Measurements from ENCODE around the gene TFEC. TPM values are rescaled to one million over a fixed set of nuclear protein-coding genes. Genes with fewer than 3 reads are reported as not detected.

The TFEC gene, protein sequence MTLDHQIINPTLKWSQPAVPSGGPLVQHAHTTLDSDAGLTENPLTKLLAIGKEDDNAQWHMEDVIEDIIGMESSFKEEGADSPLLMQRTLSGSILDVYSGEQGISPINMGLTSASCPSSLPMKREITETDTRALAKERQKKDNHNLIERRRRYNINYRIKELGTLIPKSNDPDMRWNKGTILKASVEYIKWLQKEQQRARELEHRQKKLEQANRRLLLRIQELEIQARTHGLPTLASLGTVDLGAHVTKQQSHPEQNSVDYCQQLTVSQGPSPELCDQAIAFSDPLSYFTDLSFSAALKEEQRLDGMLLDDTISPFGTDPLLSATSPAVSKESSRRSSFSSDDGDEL
- not detected in 2 replicates for total RNA-seq
- long read RNA-seq, result 0 reads

DNA sequence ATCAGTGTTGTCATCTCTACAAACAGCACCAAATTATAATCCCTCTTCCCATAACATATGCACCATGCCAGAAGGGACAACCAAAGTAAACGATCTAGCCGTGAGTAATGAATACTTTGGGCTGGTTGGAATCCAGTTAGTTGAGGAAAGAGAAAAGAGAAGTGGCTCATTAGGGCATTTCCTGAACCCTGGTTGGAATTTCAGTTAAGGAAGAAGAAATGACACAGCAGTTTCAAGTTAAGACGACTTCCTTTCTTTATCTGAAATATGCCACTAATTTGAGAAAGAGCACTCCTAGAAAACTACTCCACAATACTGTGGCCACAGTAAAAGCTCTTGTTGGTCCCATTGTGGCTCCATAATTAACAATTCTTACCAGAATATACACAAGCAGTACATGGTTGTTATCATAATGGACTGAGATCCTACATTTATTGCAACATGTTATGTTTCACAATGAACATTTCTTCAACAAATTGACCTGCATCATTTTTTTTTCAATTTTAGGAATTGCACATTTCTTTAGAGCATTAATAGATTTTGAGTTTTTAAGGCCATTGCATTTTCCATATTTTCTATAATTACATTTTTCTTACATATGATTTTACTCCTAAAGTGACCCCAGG is at the start of gene TFEC:
TSS of gene TFEC (minus strand) at position 113 of the 626 bp plus-strand sequence. CDS start 46,322 bp downstream, outside the sequence.
- H3K27ac Mint-ChIP-seq (ENCODE audit: unreplicated experiment), result no peak within 1 kb of the TSS
- no peaks in the 10 kb centered on the region for H3K36me3 Mint-ChIP-seq (ENCODE audit: unreplicated experiment)

GRCh38 chr7:116075351-116076145 is 45.0 kb upstream of the TFEC start:
- DNase-seq (ENCODE audit: extremely low spot score, unreplicated experiment), result no peak
- Mint-ChIP-seq H3K4me1 (ENCODE audit: unreplicated experiment) (peaks cover 11% of the 10 kb centered on the region), H3K27me3 (ENCODE audit: unreplicated experiment) (no peaks in the 10 kb centered on the region), H3K9me3 (ENCODE audit: unreplicated experiment) (peaks cover 30% of the 10 kb centered on the region), H3K27ac (ENCODE audit: unreplicated experiment) (no peak overlapping the region), H3K36me3 (ENCODE audit: unreplicated experiment) (no peaks in the 10 kb centered on the region), H3K4me3 (ENCODE audit: unreplicated experiment) (no peak overlapping the region)
- TF ChIP-seq CTCF (IDR thresholded peaks at IDR 0.05), result no peak

More for the DNA sequence above, at the start of gene TFEC:
- no peak for DNase-seq (ENCODE audit: extremely low spot score, unreplicated experiment)
- peaks cover 12% of the 10 kb centered on the region for H3K4me1 Mint-ChIP-seq (ENCODE audit: unreplicated experiment)
- TF ChIP-seq CTCF (IDR thresholded peaks at IDR 0.05), result no peak
- no peaks in the 10 kb centered on the region for H3K9me3 Mint-ChIP-seq (ENCODE audit: unreplicated experiment)
- no peaks in the 10 kb centered on the region for H3K27me3 Mint-ChIP-seq (ENCODE audit: unreplicated experiment)
- no peak within 1 kb of the TSS for H3K4me3 Mint-ChIP-seq (ENCODE audit: unreplicated experiment)

- Mint-ChIP-seq H3K36me3 (ENCODE audit: unreplicated experiment) (no peaks in the 10 kb centered on the region), H3K4me1 (ENCODE audit: unreplicated experiment) (peaks cover 11% of the 10 kb centered on the region), H3K4me3 (ENCODE audit: unreplicated experiment) (no peak overlapping the region), H3K27me3 (ENCODE audit: unreplicated experiment) (peaks cover 3% of the 10 kb centered on the region), H3K9me3 (ENCODE audit: unreplicated experiment) (peaks cover 13% of the 10 kb centered on the region), H3K27ac (ENCODE audit: unreplicated experiment) (no peak overlapping the region)
- TF ChIP-seq CTCF (IDR thresholded peaks at IDR 0.05), result no peak
- no peak for DNase-seq (ENCODE audit: extremely low spot score, unreplicated experiment)
Measured at GRCh38 chr7:116071629-116072028, 41.1 kb upstream of the TFEC start.

DNA sequence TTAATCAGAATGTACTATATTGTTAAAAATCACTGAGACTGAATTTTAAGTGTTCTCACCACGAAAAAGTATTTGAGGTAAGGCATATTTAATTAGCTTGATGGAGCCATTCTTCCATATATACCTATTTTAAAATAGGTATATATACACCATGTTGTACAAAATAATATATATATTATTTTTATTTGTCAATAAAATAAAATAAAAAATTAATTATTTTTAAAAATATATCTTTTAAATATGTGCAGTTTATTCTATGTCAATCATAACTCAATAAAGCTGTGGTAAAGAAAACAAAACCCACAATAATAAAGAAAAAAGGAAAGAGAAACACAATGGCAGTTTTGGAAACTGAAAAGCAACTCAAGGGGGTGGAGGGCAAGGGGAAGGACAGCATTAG is 33.6 kb upstream of the TFEC start:
- Mint-ChIP-seq H3K4me1 (ENCODE audit: unreplicated experiment) (peaks cover 10% of the 10 kb centered on the region), H3K27me3 (ENCODE audit: unreplicated experiment) (peaks cover 3% of the 10 kb centered on the region), H3K4me3 (ENCODE audit: unreplicated experiment) (no peak overlapping the region), H3K9me3 (ENCODE audit: unreplicated experiment) (peaks cover 10% of the 10 kb centered on the region), H3K36me3 (ENCODE audit: unreplicated experiment) (no peaks in the 10 kb centered on the region), H3K27ac (ENCODE audit: unreplicated experiment) (no peak overlapping the region)
- TF ChIP-seq CTCF (IDR thresholded peaks at IDR 0.05), result no peak
- DNase-seq (ENCODE audit: extremely low spot score, unreplicated experiment), result no peak

Measured in osteocyte (in vitro differentiated cells).